Measurements from ENCODE around the gene PPARG.

The PPARG gene

GRCh38 chr3:12424635-12425319, 135.9 kb downstream of the PPARG start:
- TF ChIP-seq CTCF (IDR thresholded peaks at IDR 0.05; ENCODE audit: borderline replicate concordance, extremely low read depth, low read length, poor library complexity, severe bottlenecking), result no peak
- no peak for TF ChIP-seq EZH2 (IDR thresholded peaks at IDR 0.05; ENCODE audit: borderline replicate concordance, low read depth, low read length, severe bottlenecking)
- H3K4me3 ChIP-seq (ENCODE audit: low read depth in 1 of 2, low read length in 2 of 2), result no peak overlapping the region
- peak overlapping the region; percentile 68 for H3K27ac ChIP-seq (ENCODE audit: low read length)
- H3K4me1 ChIP-seq (ENCODE audit: insufficient read depth, low read length), result peaks cover 50% of the 10 kb centered on the region
- H3K9ac ChIP-seq (ENCODE audit: low read depth, low read length), result no peak overlapping the region
- peak overlapping the region; percentile 21 for H2AFZ ChIP-seq (ENCODE audit: low read depth, low read length)
- H3K27me3 ChIP-seq (ENCODE audit: insufficient read depth, low read length, poor library complexity), result no peaks in the 10 kb centered on the region
- no peaks in the 10 kb centered on the region for H4K20me1 ChIP-seq (ENCODE audit: insufficient read depth, low read length)
- DNase-seq, result no peak
- H3K9me3 ChIP-seq (ENCODE audit: insufficient read depth, low read length, severe bottlenecking), result no peaks in the 10 kb centered on the region
- H3K79me2 ChIP-seq (ENCODE audit: insufficient read depth, low read length), result no peaks in the 10 kb centered on the region
- no peak for ATAC-seq (ENCODE audit: insufficient read depth, low read depth)
- no peak overlapping the region for H3K4me2 ChIP-seq (ENCODE audit: insufficient read depth, low read length)
- no peaks in the 10 kb centered on the region for H3K36me3 ChIP-seq (ENCODE audit: insufficient read depth, low read length)

GRCh38 chr3:12425850-12426579, 137.1 kb downstream of the PPARG start:
- no peak for TF ChIP-seq EZH2 (IDR thresholded peaks at IDR 0.05; ENCODE audit: borderline replicate concordance, low read depth, low read length, severe bottlenecking)
- TF ChIP-seq CTCF (IDR thresholded peaks at IDR 0.05; ENCODE audit: borderline replicate concordance, extremely low read depth, low read length, poor library complexity, severe bottlenecking), result peak; percentile 27
- Histone ChIP-seq H3K79me2 (ENCODE audit: insufficient read depth, low read length) (no peaks in the 10 kb centered on the region), H4K20me1 (ENCODE audit: insufficient read depth, low read length) (no peaks in the 10 kb centered on the region), H3K27ac (ENCODE audit: low read length) (peak overlapping the region; percentile 68), H3K4me1 (ENCODE audit: insufficient read depth, low read length) (peaks cover 50% of the 10 kb centered on the region), H2AFZ (ENCODE audit: low read depth, low read length) (no peak overlapping the region), H3K36me3 (ENCODE audit: insufficient read depth, low read length) (no peaks in the 10 kb centered on the region), H3K4me2 (ENCODE audit: insufficient read depth, low read length) (no peak overlapping the region), H3K9ac (ENCODE audit: low read depth, low read length) (no peak overlapping the region), H3K27me3 (ENCODE audit: insufficient read depth, low read length, poor library complexity) (no peaks in the 10 kb centered on the region), H3K4me3 (ENCODE audit: low read depth in 1 of 2, low read length in 2 of 2) (no peak overlapping the region), H3K9me3 (ENCODE audit: insufficient read depth, low read length, severe bottlenecking) (no peaks in the 10 kb centered on the region)
- ATAC-seq (ENCODE audit: insufficient read depth, low read depth) (peak; percentile 68), DNase-seq (peak; percentile 39)

DNA sequence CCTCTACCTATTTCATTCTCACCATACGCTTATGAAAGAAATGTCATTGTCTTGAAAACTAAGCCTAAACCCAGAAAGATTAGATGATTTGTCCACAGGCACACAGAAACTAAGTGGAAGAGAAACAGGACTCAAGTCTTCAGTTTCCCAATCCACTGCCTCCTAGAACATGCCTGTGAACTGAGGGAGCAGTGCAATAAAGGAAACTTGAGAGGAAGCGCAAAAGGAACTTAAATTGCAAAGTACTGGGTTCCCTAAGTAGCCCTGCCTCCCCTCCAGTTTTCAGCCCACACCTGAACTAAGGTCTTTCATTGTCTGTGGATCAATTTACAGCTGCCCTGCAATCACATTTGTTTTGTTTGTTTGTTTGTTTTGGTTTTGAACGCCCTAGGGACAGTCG, 138.7 kb downstream of the PPARG start:
- no peak overlapping the region for H3K9ac ChIP-seq (ENCODE audit: low read depth, low read length)
- H3K9me3 ChIP-seq (ENCODE audit: insufficient read depth, low read length, severe bottlenecking), result no peaks in the 10 kb centered on the region
- H3K4me1 ChIP-seq (ENCODE audit: insufficient read depth, low read length), result peaks cover 50% of the 10 kb centered on the region
- H3K4me3 ChIP-seq (ENCODE audit: low read depth in 1 of 2, low read length in 2 of 2), result no peak overlapping the region
- DNase-seq, result no peak
- H3K27me3 ChIP-seq (ENCODE audit: insufficient read depth, low read length, poor library complexity), result no peaks in the 10 kb centered on the region
- H3K27ac ChIP-seq (ENCODE audit: low read length), result no peak overlapping the region
- no peak overlapping the region for H2AFZ ChIP-seq (ENCODE audit: low read depth, low read length)
- no peaks in the 10 kb centered on the region for H3K79me2 ChIP-seq (ENCODE audit: insufficient read depth, low read length)
- no peak for TF ChIP-seq EZH2 (IDR thresholded peaks at IDR 0.05; ENCODE audit: borderline replicate concordance, low read depth, low read length, severe bottlenecking)
- no peak for TF ChIP-seq CTCF (IDR thresholded peaks at IDR 0.05; ENCODE audit: borderline replicate concordance, extremely low read depth, low read length, poor library complexity, severe bottlenecking)
- no peak for ATAC-seq (ENCODE audit: insufficient read depth, low read depth)
- no peaks in the 10 kb centered on the region for H4K20me1 ChIP-seq (ENCODE audit: insufficient read depth, low read length)
- H3K4me2 ChIP-seq (ENCODE audit: insufficient read depth, low read length), result no peak overlapping the region
- H3K36me3 ChIP-seq (ENCODE audit: insufficient read depth, low read length), result no peaks in the 10 kb centered on the region
